Kidney epithelial cell (primary cell): ENCODE measurements around the gene PRRG1. TPM values are rescaled to one million over a fixed set of nuclear protein-coding genes. Genes with fewer than 3 reads are reported as not detected.
A peak's percentile ranks its signal among the peaks of the same experiment; 100 is the strongest.
"Not testable (repeated sequence)": the region's sequence is repeated elsewhere in the genome, so short reads cannot be mapped to it uniquely, and the experiment has no call there.

Experiments used
- DNase-seq: peaks from one replicate; pipeline ENCODE4 v3.0.0-alpha.2; 2010; ENCODE audit warnings: low read depth
- H3K27me3 ChIP-seq: 2 replicates; pipeline ENCODE4 v1.6.0; 2011; ENCODE audit warnings: low read length; ENCODE audit not compliant: control insufficient read depth, insufficient read depth
- H3K36me3 ChIP-seq: 2 replicates; pipeline ENCODE4 v1.5.1; 2011; ENCODE audit warnings: low read length; ENCODE audit not compliant: control insufficient read depth, insufficient read depth
- H3K4me3 ChIP-seq: 2 replicates; pipeline ENCODE4 v1.5.1; 2011; ENCODE audit warnings: low read depth, mild to moderate bottlenecking, control low read depth, low read length
- total RNA-seq: library from RNA; depleted of rRNA; stranded (reverse); fragments of >200 nt; gene quantifications from 2 replicates; pipeline ENCODE4 v1.2.3, GENCODE V29; 2015
- TF ChIP-seq, protein P1 (sequence below): IDR thresholded peaks from 2 replicates; pipeline ENCODE4 v1.5.1; 2011; ENCODE audit warnings: mild to moderate bottlenecking, moderate library complexity, low read length, control low read depth, inconsistent platforms; ENCODE audit not compliant: insufficient read depth, poor library complexity, severe bottlenecking

PRRG1 gene
- total RNA-seq, 1 donor from 2014 or later = 17.6 TPM

DNA sequence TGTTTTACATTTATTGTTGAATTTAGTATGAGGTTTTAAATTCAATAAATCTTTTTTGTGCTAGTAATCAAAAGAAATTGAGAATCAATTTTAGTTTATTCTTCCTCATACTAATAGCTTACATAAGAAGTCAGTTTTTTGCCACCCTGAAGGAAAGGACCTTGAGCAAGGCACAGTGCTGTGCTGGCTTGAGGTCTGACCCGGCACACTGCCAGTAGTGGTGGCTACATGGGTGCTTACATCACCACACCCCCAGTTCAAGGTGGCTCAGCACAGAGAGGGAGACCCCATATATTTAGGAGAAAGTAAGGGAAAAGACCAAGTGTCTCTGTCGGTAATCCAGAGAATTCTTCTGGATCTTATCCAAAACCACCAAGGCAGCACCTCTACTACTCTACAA is 136.3 kb downstream of the PRRG1 start:
- Histone ChIP-seq H3K36me3 (no peaks in the 10 kb centered on the region), H3K4me3 (no peak overlapping the region), H3K27me3 (no peaks in the 10 kb centered on the region)
- no peak for DNase-seq
- TF ChIP-seq, protein P1, sequence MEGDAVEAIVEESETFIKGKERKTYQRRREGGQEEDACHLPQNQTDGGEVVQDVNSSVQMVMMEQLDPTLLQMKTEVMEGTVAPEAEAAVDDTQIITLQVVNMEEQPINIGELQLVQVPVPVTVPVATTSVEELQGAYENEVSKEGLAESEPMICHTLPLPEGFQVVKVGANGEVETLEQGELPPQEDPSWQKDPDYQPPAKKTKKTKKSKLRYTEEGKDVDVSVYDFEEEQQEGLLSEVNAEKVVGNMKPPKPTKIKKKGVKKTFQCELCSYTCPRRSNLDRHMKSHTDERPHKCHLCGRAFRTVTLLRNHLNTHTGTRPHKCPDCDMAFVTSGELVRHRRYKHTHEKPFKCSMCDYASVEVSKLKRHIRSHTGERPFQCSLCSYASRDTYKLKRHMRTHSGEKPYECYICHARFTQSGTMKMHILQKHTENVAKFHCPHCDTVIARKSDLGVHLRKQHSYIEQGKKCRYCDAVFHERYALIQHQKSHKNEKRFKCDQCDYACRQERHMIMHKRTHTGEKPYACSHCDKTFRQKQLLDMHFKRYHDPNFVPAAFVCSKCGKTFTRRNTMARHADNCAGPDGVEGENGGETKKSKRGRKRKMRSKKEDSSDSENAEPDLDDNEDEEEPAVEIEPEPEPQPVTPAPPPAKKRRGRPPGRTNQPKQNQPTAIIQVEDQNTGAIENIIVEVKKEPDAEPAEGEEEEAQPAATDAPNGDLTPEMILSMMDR = no peak

DNA sequence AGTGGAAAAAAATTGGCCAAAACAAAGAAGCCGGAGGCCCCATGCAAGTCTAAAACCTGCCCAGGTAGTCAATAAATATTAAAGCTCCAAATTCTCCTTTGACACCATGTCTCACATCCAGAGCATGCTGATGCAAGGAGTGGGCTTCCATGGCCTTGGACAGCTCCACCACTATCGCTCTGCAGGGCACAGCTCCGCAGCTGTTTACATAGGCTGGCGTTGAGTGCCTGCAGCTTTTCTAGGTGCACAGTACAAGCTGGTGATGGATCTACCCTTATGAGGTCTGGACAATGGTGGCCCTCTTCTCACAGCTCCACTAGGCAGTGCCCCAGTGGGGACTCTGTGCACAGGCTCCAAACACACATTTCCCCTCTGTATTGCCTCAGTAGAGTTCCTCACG is 138.1 kb downstream of the PRRG1 start:
- Histone ChIP-seq H3K36me3 (no peaks in the 10 kb centered on the region), H3K27me3 (no peaks in the 10 kb centered on the region), H3K4me3 (no peak overlapping the region)
- TF ChIP-seq, protein P1 = no peak
- no peak for DNase-seq

GRCh38 chrX:37488323-37488722 is 139.2 kb downstream of the PRRG1 start:
- no peaks in the 10 kb centered on the region for H3K27me3 ChIP-seq
- DNase-seq = no peak
- TF ChIP-seq, protein P1 = no peak
- no peaks in the 10 kb centered on the region for H3K36me3 ChIP-seq
- H3K4me3 ChIP-seq = no peak overlapping the region

DNA sequence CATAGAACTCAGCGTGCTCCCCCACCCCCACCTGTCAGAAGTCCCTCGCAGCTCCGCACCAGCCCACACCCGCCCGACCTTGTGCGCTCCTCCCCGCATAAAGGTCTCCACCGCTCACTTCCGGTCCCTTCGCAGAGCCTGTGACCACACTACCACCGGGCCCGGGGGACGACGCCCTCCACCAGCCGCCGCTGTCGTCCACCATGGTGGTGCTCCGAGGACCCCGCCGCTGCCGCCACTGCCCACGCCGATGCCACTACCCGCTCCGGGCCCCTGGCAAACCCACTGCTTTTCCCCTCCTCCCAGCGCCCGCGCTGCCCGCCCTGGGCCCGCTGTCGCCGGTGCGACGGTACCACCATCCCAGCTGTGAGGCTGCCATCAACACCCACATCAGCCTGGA is 142.5 kb downstream of the PRRG1 start:
- no peak for DNase-seq
- H3K4me3 ChIP-seq = no peak overlapping the region
- H3K36me3 ChIP-seq = no peaks in the 10 kb centered on the region
- TF ChIP-seq, protein P1 = no peak
- H3K27me3 ChIP-seq = no peaks in the 10 kb centered on the region

- not testable (repeated sequence) for DNase-seq, H3K27me3 ChIP-seq, H3K36me3 ChIP-seq, H3K4me3 ChIP-seq
- TF ChIP-seq, protein P1 = peak; percentile 15
Observed at GRCh38 chrX:37495760-37496159, 146.6 kb downstream of the PRRG1 start.

DNA sequence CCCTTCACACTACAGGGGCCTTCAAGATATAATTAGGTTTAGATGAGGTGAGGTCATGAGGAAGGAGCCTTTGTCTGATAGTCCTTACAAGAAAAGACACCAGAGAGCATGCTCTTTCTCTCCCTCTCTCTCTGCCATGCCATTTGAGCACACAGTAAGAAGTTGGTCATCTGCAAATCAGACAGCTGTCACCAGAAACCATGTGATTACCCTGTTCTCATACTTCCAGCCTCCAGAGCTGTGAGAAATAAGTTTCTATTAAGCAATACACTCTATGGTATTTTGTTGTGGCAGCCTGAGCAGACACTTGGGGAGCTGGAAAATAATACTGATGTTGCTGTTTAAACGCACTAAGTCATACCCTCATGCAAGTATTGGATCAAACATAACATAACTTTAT is 148.0 kb downstream of the PRRG1 start:
- not testable (repeated sequence) for H3K4me3 ChIP-seq, DNase-seq, H3K27me3 ChIP-seq, H3K36me3 ChIP-seq

DNA sequence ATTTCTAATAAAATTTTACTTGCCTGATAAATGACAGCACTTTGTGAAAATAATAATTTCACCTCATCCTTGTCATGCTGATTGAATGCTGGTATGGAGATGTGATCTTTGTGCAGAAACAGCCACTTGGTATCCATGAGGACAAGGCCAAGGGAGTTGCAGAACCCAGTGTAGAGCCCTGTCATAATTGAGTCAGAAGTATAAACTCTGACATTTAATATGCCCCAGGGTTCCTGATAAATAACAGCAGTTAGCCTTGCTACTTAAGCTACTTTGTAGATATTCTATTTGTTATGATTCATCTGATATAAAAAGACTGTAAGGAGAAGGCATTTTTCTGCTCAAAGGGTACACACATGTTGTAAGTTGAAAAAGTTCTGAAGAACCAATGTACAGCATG is 149.2 kb downstream of the PRRG1 start:
- DNase-seq = not testable (repeated sequence)

GRCh38 chrX:37499649-37500048 is 150.5 kb downstream of the PRRG1 start:
- H3K4me3 ChIP-seq, H3K27me3 ChIP-seq, DNase-seq, H3K36me3 ChIP-seq: not testable (repeated sequence)

More for the DNA sequence above, 149.2 kb downstream of the PRRG1 start:
- not testable (repeated sequence) for H3K36me3 ChIP-seq, H3K4me3 ChIP-seq, H3K27me3 ChIP-seq
